ENCODE results near the gene SULT1C2.
"Not testable (repeated sequence)": the region's sequence is repeated elsewhere in the genome, so short reads cannot be mapped to it uniquely, and the experiment has no call there.

SULT1C2 gene

DNA sequence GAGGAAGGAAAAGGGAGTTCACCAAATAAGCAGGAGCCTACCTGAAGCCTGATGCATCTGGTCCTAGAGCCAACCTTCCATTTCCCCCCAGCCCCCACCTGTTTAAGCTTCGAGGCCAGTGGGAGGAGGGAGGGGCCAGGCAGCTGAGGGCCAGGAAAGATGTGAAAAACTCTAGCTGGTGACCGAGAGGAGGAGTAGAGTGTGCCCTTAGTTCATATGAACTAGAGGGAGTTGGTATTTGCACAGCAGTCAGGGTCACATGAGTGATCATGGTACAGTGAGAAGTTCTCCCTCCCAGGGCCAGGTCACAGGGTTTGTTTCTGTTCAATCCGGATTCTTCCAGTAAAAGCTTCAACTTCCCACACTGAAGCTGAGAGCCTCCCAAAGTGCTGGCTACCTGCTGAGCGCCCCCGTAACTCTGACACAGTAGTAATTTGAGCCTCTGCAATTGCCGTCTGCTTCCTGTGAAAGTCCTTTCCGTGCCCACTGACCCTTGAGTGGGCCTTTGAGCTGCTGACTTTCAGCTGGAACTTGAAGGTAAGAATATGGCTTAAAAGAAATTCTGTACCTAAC is at the start of gene SULT1C2:
SULT1C2 (plus strand) TSS at position 362 of the 573 bp plus-strand sequence. CDS start 4,773 bp downstream, outside the sequence.
- DNase-seq, result peak in 2 of 51 donors; percentile 0 to 6

GRCh38 chr2:108239786-108240185 is 48.9 kb upstream of the SULT1C2 start, which contains the start of gene SULT1C3:
TSS of gene SULT1C3 (plus strand) at chr2:108239968. CDS start at chr2:108247195, 7,227 bp downstream.
- DNase-seq, result no peak

- DNase-seq, result no peak
Observed at GRCh38 chr2:108240966-108241365, 47.7 kb upstream of the SULT1C2 start.

DNA sequence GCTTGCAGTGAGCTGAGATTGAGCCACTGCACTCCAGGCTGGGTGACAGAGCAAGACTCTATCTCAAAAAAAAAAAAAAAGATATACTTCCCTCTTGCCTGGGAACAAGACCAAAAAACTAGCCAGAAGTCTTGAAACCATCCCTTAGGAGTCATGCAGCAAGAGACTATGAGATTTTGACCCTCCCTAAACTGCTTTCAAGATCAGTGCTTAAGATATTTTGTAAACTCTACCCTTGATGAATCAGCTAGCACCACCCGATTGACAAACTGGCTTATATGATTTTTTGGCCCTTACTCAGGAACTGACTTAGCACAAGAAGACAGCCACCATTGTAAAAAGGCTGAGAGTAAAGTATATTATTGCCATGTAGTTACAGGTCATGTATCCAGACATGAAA is 45.1 kb upstream of the SULT1C2 start:
- DNase-seq, result no peak

DNA sequence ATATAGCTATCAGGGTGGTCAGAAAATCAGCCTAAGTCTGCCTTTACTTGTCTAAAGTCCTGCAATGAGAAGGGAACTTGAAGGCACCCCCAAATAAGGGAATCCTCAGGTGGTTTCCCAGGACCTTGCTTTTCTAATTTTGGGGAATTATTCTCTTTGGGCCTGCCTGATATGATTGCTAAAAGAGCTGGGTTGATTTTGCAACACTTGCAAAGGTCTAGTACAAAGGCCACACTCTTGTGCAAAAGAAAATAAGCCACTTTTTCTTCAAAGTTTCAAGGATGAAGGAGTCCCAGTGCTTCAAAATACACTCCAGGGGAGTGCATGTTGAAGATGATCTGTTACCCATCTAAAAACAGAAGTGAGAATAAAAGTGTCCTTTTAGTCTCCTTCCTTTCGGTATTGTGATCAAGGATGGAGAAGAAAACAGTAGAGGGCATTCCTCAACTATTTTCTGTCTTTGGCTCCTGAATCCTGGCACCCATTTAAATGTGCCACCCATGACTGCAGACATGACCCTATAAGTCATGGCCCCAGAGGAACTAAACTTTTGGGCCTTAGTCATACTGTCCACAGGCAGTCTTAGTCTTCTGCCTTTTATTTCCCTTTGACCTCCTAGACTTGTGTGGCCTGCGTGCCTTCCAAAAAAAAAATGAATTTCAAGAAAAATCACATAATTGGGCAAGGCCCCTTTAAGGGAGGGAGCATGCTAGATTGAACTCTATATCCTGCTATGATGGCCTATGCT is 43.9 kb upstream of the SULT1C2 start:
- DNase-seq, result no peak

- no peak for DNase-seq
Observed at GRCh38 chr2:108253106-108253505, 35.6 kb upstream of the SULT1C2 start.

DNA sequence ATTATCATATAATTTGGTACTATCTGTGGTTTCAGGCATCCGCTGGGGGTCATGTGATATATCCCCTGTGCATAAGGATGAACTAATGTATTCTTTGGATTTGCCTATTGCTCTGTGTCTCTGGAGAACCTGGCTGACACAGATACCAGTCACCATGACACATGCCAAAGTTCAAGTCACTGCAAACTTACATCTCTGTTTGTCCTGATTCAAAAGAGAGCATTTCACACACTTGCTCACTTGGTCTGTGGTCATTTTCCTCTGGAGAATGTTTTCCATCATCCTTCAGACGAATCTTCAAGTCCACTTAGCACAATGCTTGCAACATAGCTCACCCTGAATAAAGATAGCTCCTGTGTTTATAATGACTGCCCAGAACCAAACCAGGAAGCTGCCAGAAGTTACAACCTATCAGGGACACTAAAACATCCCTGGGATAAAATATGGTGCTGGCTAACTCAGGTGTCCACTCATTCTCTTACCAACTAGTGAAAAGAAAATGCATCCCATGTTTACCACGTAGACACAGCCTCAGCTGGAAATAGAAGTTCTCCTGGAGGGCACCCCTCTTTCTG is 30.9 kb upstream of the SULT1C2 start:
- no peak for DNase-seq

DNA sequence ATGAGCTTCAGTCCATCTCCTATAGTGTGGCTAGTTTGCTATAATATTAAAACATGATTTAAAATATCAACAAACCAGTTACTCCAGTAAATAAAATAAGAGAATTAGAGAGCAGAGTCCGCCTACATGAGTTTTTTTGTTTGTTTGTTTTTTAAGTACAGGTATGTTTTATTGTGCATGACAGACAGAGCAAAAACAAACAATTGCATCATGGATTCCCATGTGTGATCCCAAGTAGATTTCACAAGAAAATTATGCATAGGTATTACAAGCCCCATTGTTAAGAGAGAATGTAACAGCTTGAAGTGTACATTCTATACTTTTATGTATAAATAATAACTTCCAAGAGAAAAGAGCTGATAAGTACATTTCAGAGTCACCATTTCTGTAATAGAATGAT is 27.9 kb upstream of the SULT1C2 start:
- no peak for DNase-seq

DNA sequence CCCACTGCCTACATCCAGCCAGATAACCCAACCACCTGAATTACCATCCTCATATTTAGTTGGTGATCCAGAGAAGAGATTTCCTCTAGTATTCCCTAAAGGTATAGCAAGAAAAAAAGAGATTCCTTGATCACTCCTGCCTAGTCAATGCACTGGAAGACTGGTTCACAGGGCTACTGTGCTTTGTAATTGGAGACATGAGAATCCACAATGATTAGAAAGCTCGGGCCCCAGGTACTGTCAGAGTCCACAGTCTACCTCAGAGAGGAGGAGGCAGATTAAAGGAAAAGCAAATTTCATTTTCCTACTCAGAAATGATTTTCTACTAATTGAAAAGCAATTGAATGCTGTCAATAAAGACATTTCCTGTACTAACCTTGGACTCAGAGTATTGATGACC is 26.7 kb upstream of the SULT1C2 start:
- DNase-seq, result no peak

- no peak for DNase-seq
Observed at GRCh38 chr2:108263401-108263800, 25.3 kb upstream of the SULT1C2 start.

- no peak for DNase-seq
Observed at GRCh38 chr2:108266218-108266617, 22.5 kb upstream of the SULT1C2 start.

DNA sequence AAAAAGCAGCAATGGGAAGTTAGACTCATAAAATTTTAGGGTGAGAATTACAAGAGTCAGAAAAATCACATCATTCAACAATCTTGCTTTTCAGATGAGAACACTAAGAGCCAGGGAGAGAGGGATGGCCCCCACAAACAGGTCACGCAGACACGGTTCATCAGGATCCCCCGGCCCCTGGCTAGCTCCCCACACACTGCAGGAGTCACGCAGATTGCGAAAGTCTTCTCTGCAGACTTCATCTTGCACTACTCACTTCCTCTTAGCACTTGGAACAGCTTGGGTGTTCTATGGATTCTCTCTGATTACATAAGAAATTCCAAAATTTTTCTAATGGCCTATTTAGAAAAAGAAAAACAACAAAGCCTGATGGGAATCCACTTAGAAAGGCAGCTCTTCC is 21.6 kb upstream of the SULT1C2 start:
- peak in 2 of 51 donors; percentile 2 to 7 for DNase-seq

- peak in 1 of 51 donors; percentile 8 for DNase-seq
Observed at GRCh38 chr2:108268001-108268400, 20.7 kb upstream of the SULT1C2 start.

DNA sequence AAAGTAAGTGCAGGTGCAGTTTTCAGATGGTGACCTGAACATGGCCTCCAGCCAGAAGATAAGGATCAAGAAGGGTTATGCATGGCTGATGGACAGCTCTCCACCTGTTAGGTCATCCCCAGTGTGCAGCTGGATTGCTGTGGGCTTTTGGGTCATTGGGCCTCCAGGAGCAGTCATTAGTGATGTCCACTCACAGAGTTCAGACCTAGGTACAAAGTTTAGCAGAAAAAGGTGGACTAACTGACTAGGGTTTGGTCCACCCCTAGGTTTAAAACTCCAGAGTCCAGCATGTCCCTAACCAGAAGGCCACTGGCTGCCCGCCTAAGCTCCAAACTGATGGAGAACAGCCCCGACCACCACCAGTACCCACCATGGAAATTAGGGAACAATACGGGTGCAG is 18.3 kb upstream of the SULT1C2 start:
- no peak for DNase-seq

- DNase-seq, result no peak
Observed at GRCh38 chr2:108270768-108271506, 17.8 kb upstream of the SULT1C2 start.

DNA sequence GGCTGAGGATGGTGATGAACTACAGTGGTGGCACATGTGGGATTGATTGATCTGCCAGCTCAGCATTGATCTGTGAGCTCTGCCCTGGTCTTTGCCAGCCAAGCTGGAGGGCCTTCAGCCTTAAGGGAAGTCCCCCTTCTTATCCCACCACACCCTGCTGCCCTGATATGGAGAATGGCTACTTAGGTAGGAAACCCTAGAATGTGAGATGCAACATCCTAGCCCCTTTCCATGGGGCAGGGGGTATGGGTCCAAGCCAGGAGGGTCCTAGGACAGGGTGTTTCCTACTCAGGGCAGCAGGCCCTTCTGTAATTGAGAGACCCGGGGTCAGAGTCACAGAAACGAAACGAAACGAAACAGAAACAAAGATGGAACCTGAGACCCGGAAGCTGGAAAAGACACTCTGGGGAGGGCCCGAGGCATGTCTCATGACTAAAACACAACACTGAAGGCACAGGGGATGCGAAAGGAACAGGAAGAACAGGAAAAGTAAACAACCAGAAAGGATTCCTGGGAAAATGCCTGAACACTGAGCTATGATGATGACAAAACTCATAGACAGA is 16.9 kb upstream of the SULT1C2 start:
- no peak for DNase-seq

DNA sequence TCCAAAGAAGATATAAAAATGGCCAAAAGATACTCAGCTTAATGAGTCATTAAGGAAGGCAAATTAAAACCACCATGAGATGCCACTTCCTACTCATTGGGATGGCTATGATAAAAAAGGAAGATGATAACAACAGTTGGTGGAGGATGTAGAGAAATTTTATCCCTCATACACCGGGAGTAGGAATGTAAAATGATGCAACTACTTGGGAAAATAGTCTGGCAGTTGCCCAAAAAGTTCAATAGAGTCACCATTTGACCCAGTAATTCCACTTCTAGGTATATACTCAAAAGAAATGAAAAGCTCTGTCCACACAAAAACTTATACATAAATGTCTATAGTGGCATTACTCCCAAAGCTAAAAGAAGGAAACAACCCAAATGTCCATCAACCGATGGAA is 10.1 kb upstream of the SULT1C2 start:
- DNase-seq, result no peak

DNA sequence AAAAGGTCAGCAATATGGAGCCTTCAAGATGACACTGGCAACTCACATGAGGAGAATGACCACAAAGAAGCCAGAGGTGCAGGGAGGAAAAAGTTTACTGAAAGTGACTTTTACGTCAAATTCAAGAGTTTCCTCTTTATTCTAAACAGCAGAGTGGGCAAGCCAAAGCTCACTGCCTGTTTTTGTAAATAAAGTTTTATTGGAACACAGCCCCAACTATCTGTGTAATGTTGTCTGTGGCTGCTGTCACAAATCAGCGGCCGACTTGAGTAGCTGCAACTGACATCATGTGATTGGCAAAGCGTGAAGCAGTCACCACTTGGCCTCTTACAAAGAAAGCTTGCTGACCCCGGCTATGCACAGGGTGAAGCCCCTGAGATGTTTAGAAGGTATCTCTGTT is 9.2 kb upstream of the SULT1C2 start:
- DNase-seq, result no peak

DNA sequence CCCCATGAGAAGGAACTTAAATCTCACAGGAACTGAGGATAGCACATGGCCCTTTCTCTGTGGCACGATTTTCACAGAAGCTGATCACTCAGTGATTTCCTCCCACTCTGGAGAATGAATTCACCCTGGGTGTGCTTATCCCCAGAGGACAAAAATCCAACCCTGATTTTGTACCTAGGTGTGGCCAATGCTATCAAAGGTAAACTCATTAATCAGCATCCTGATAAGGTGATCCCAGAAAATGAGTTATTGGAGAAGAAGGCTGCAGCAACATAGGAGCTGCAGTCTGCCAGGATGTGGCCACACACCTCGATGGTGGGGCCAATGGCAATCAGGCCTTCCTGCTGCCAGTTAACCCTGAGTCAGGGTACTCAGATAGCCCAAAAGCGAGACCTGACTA is 8.2 kb upstream of the SULT1C2 start:
- peak in 1 of 51 donors; percentile 12 for DNase-seq

DNA sequence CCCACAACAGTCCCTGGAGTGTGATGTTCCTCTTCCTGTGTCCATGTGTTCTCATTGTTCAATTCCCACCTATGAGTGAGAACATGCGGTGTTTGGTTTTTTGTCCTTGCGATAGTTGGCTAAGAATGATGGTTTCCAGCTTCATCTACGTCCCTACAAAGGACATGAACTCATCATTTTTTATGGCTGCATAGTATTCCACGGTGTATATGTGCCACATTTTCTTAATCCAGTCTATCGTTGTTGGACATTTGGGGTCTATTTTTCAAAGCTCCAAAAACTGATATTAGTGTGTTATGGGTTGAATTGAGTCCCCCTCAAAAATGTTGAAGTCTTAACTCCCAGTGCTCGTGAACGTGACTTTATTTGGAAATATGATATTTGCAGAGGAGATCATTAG is 4.1 kb upstream of the SULT1C2 start:
- not testable (repeated sequence) for DNase-seq

- DNase-seq, result no peak
Observed at GRCh38 chr2:108285616-108286015, 3.1 kb upstream of the SULT1C2 start.

GRCh38 chr2:108287169-108287568 is 1.5 kb upstream of the SULT1C2 start:
- DNase-seq, result no peak
